SK-N-SH (cell line): ENCODE measurements around the gene TRIM28. TPM values are rescaled to one million over a fixed set of nuclear protein-coding genes. Genes with fewer than 3 reads are reported as not detected.
A peak's percentile ranks its signal among the peaks of the same experiment; 100 is the strongest.

Experiments
- CTCF ChIA-PET: fragments of 300-600, 350-600 bp; formaldehyde crosslinking; extraction: SDS; loops from one replicate; lab custom pipeline; 2021; lab: Yijun Ruan, JAX
- POLR2A ChIA-PET: fragments of 350-600 bp; sonication (Branson Sonifier 250); formaldehyde crosslinking; extraction: SDS; loops from one replicate; lab custom pipeline; 2020; ENCODE audit warnings: antibody characterized with exemption, inconsistent platforms; lab: Yijun Ruan, JAX
- DNase-seq: peaks from one replicate; pipeline ENCODE4 v3.0.0; 2012
- H2AFZ ChIP-seq: fragments of 200-600 bp; sonication (generic); 2 replicates; pipeline ENCODE4 v1.8.1; 2016; ENCODE audit warnings: antibody characterized with exemption, mild to moderate bottlenecking, low read depth
- H3F3A ChIP-seq: fragments of 200-600 bp; sonication (generic); replicated peaks from 2 replicates; pipeline ENCODE3; 2016; ENCODE audit warnings: antibody characterized with exemption, mild to moderate bottlenecking; ENCODE audit not compliant: insufficient read depth
- H3K27ac ChIP-seq, 2 experiments: fragments of 200-500 bp in 1 of 2; fragments of 200-600 bp in 1 of 2; sonication (Bioruptor generic) in 1 of 2; sonication (generic), shearing (Covaris generic) in 1 of 2; 2 replicates each; pipeline versions ENCODE4 v1.5.1 to v1.6.1; 2014 to 2016; ENCODE audit warnings: low read depth in 2 of 2, inconsistent platforms in 1 of 2, low read length in 1 of 2, mild to moderate bottlenecking in 1 of 2, mixed read lengths in 1 of 2
- H3K27me3 ChIP-seq: fragments of 200-600 bp; sonication (generic), shearing (Covaris generic); 2 replicates; pipeline ENCODE4 v1.6.1; 2016; ENCODE audit warnings: mixed run types; ENCODE audit not compliant: insufficient read depth
- H3K36me3 ChIP-seq, 2 experiments: fragments of 200-500 bp in 1 of 2; fragments of 200-600 bp in 1 of 2; sonication (Bioruptor generic) in 1 of 2; sonication (generic) in 1 of 2; replicated peaks in 1 of 2; 2 replicates each; pipeline versions ENCODE3 to v1.5.1; 2014 to 2016; ENCODE audit warnings: low read length in 1 of 2, mild to moderate bottlenecking in 1 of 2; ENCODE audit not compliant: insufficient read depth in 2 of 2, control insufficient read depth in 1 of 2
- H3K4me1 ChIP-seq, 2 experiments: fragments of 200-500 bp in 1 of 2; fragments of 200-600 bp in 1 of 2; sonication (Bioruptor generic) in 1 of 2; sonication (generic), shearing (Covaris generic) in 1 of 2; 2 replicates each; pipeline versions ENCODE4 v1.5.1 to v1.6.1; 2014 to 2016; ENCODE audit warnings: low read depth in 1 of 2, low read length in 1 of 2, mixed run types in 1 of 2; ENCODE audit not compliant: insufficient read depth in 2 of 2, control insufficient read depth in 1 of 2
- H3K4me2 ChIP-seq: fragments of 200-600 bp; sonication (generic), shearing (Covaris generic); 2 replicates; pipeline ENCODE4 v1.6.1; 2017; ENCODE audit warnings: mixed run types
- H3K4me3 ChIP-seq, 2 experiments: fragments of 200-500 bp in 1 of 2; fragments of 200-600 bp in 1 of 2; sonication (Bioruptor generic) in 1 of 2; sonication (generic), shearing (Covaris generic) in 1 of 2; 2 replicates each; pipeline versions ENCODE4 v1.5.1 to v1.8.1; 2014 to 2016; ENCODE audit warnings: low read depth in 2 of 2, inconsistent platforms in 1 of 2, low read length in 1 of 2, mild to moderate bottlenecking in 1 of 2, mixed read lengths in 1 of 2, moderate library complexity in 1 of 2
- H3K79me2 ChIP-seq: fragments of 200-600 bp; sonication (generic); 2 replicates; pipeline ENCODE4 v1.8.1; 2017; ENCODE audit warnings: mild to moderate bottlenecking; ENCODE audit not compliant: insufficient read depth
- H3K9ac ChIP-seq: fragments of 200-600 bp; sonication (generic); 2 replicates; pipeline ENCODE4 v1.6.1; 2017; ENCODE audit warnings: mixed run types
- H3K9me2 ChIP-seq: fragments of 200-600 bp; sonication (generic); 2 replicates; pipeline ENCODE4 v1.6.1; 2017; ENCODE audit warnings: mixed run types
- H3K9me3 ChIP-seq: fragments of 200-600 bp; sonication (generic); 2 replicates; pipeline ENCODE4 v1.6.1; 2017; ENCODE audit warnings: mixed run types, mild to moderate bottlenecking, moderate library complexity
- H4K20me1 ChIP-seq: fragments of 200-600 bp; sonication (generic); 2 replicates; pipeline ENCODE4 v1.6.1; 2017; ENCODE audit warnings: mild to moderate bottlenecking, mixed run types; ENCODE audit not compliant: insufficient read depth
- FOXJ3 ChIP-seq: sonication (generic); formaldehyde crosslinking; IDR thresholded peaks from 2 replicates; pipeline ENCODE4 v1.5.1; 2020; ENCODE audit warnings: mild to moderate bottlenecking, missing genetic modification reagents
- GABPA ChIP-seq: IDR thresholded peaks from 2 replicates; pipeline ENCODE4 v1.4.0; 2012; ENCODE audit warnings: low read depth, mild to moderate bottlenecking
- IRF3 ChIP-seq: fragments of 150-350 bp; IDR thresholded peaks from 2 replicates; pipeline ENCODE4 v1.6.1; 2016; ENCODE audit warnings: mild to moderate bottlenecking, low read depth, low read length
- MEF2A ChIP-seq: IDR thresholded peaks from 2 replicates; pipeline ENCODE4 v1.4.0; 2012; ENCODE audit warnings: low read depth, borderline replicate concordance
- POLR2AphosphoS5 ChIP-seq: IDR thresholded peaks from 2 replicates; pipeline ENCODE4 v1.6.1; 2012; ENCODE audit warnings: low read depth, low read length
- SMC3 ChIP-seq: IDR thresholded peaks from 2 replicates; pipeline ENCODE4 v1.6.1; 2012; ENCODE audit warnings: low read depth, low read length, improper control_type of control experiment
- USF2 ChIP-seq: fragments of 150-350 bp; IDR thresholded peaks from 2 replicates; pipeline ENCODE4 v1.6.1; 2017; ENCODE audit warnings: antibody characterized with exemption, low read length, low read depth, borderline replicate concordance
- WGBS: methylation state at CpG from one replicate; pipeline ENCODE4 v1.1.6; 2017; ENCODE audit warnings: low lambda C conversion rate; 5-methylcytosine and 5-hydroxymethylcytosine counted together
- polyA plus RNA-seq, 3 experiments: library from polyadenylated mRNA; depleted of rRNA; stranded (reverse); fragments of >200 nt; gene quantifications; 2 replicates each; pipeline ENCODE4 v1.2.3, GENCODE V29; 2012

Gene TRIM28
- polyA plus RNA-seq, 1 of the 3 experiments (the other 2 are of a cell fraction), result 594 TPM

GRCh38 chr19:58551577-58552471 lies 8.0 kb downstream of the TRIM28 start:
- no peak overlapping the region for H2AFZ ChIP-seq
- no peaks in the 10 kb centered on the region for H3K9me3 ChIP-seq
- H3K9me2 ChIP-seq, result no peaks in the 10 kb centered on the region
- H3K27ac ChIP-seq, result no peak overlapping the region; a peak in 1 of 4 replicates
- peak; percentile 18 for TF ChIP-seq POLR2AphosphoS5
- no peak for TF ChIP-seq USF2
- H4K20me1 ChIP-seq, result peaks cover 34% of the 10 kb centered on the region
- CTCF ChIA-PET, result interaction anchor here (9.1 kb wide), 1 partner anchor 33 kb away, joined by 81 read pairs; the partner anchor contains the start of gene ZBTB45
- peaks cover 53 to 74% of the 10 kb centered on the region in 2 experiments for H3K36me3 ChIP-seq
- no peak for DNase-seq
- H3K4me2 ChIP-seq, result no peak overlapping the region
- H3K4me3 ChIP-seq, result no peak overlapping the region
- whole genome bisulfite sequencing, result 95% methylated on average over 17 of the region's 18 CpGs
- H3K27me3 ChIP-seq, result no peaks in the 10 kb centered on the region
- H3K9ac ChIP-seq, result no peak overlapping the region
- H3F3A ChIP-seq, result peaks cover 62% of the 10 kb centered on the region
- peaks cover 16 to 37% of the 10 kb centered on the region in 2 experiments; a peak in 3 of 4 replicates for H3K4me1 ChIP-seq
- POLR2A ChIA-PET, result interaction anchor here (1.0 to 4.3 kb wide), 3 partner anchors 7 to 38 kb away, joined by 3 to 42 read pairs (median 3); partner anchors contain the start of gene TRIM28
- H3K79me2 ChIP-seq, result peaks cover 63% of the 10 kb centered on the region

GRCh38 chr19:58552655-58553054 lies 8.8 kb downstream of the TRIM28 start:
- Histone ChIP-seq H3K9me3 (no peaks in the 10 kb centered on the region), H3K4me1 (peaks cover 17 to 40% of the 10 kb centered on the region in 2 experiments; a peak in 3 of 4 replicates), H3K36me3 (peaks cover 51 to 69% of the 10 kb centered on the region in 2 experiments), H2AFZ (no peak overlapping the region), H3K79me2 (peaks cover 63% of the 10 kb centered on the region), H3K9me2 (no peaks in the 10 kb centered on the region), H4K20me1 (peaks cover 33% of the 10 kb centered on the region), H3K4me3 (no peak overlapping the region), H3F3A (peaks cover 62% of the 10 kb centered on the region), H3K4me2 (no peak overlapping the region), H3K27ac (peak overlapping the region in 1 of 2 experiments; percentile 90; a peak in 1 of 4 replicates), H3K27me3 (no peaks in the 10 kb centered on the region), H3K9ac (no peak overlapping the region)
- ChIA-PET POLR2A (interaction anchor here (1.2 to 4.3 kb wide), 3 partner anchors 8 to 39 kb away, joined by 3 to 49 read pairs (median 42); partner anchors contain the start of genes TRIM28 and ZBTB45), CTCF (interaction anchor here (1.5 to 9.1 kb wide), 3 partner anchors 7 to 47 kb away, joined by 3 to 81 read pairs (median 10); partner anchors contain the start of gene ZBTB45)
- WGBS, result 95% methylated on average over 2 of the region's 2 CpGs
- DNase-seq, result no peak
- TF ChIP-seq GABPA (no peak), FOXJ3 (no peak), MEF2A (no peak), SMC3 (no peak), IRF3 (no peak)
